Measurements from ENCODE around the gene MSX1. TPM values are rescaled to one million over a fixed set of nuclear protein-coding genes. Genes with fewer than 3 reads are reported as not detected.

The MSX1 gene
- total and polyA plus RNA-seq, 2 experiments from 2014 or later: 0.61 TPM; not detected in 1

- Histone ChIP-seq H3K27me3 (ENCODE audit: insufficient read depth) (no peaks in the 10 kb centered on the region), H3K27ac (ENCODE audit: low read depth) (no peak overlapping the region), H3F3A (replicated peaks; ENCODE audit: low read depth) (no peaks in the 10 kb centered on the region), H3K79me2 (replicated peaks; ENCODE audit: insufficient read depth) (no peaks in the 10 kb centered on the region), H3K4me3 (no peak overlapping the region), H3K4me2 (no peak overlapping the region), H3K9me2 (ENCODE audit: insufficient read depth) (peaks cover 3% of the 10 kb centered on the region; the same call in 1 of the 2 replicates), H3K36me3 (ENCODE audit: insufficient read depth) (no peaks in the 10 kb centered on the region), H4K20me1 (replicated peaks; ENCODE audit: insufficient read depth) (no peaks in the 10 kb centered on the region; the same call in 1 of the 2 replicates), H3K4me1 (ENCODE audit: insufficient read depth) (no peaks in the 10 kb centered on the region), H2AFZ (no peak overlapping the region)
- H3K36me3 Mint-ChIP-seq (ENCODE audit: low read depth): no peaks in the 10 kb centered on the region
- peaks cover 5% of the 10 kb centered on the region for H3K4me1 Mint-ChIP-seq
- H3K27me3 Mint-ChIP-seq (ENCODE audit: insufficient read depth, low read depth, poor library complexity): peaks cover 4% of the 10 kb centered on the region
- H3K4me3 Mint-ChIP-seq: no peak overlapping the region
- TF ChIP-seq ZNF114 (CRISPR knock-in tag; IDR thresholded peaks at IDR 0.05): no peak
- no peak for TF ChIP-seq CTCF (conservative IDR thresholded peaks at IDR 0.05; ENCODE audit: low read depth in 2 of 2)
- no peak for TF ChIP-seq JUNB (IDR thresholded peaks at IDR 0.05; ENCODE audit: unreplicated experiment)
- H3K27ac Mint-ChIP-seq: no peak overlapping the region
- H3K9me3 Mint-ChIP-seq: no peaks in the 10 kb centered on the region; the same call in 1 of the 3 replicates
- ATAC-seq (no peak), DNase-seq (ENCODE audit: low spot score) (no peak)
Measured at GRCh38 chr4:4812145-4812794, 47.2 kb upstream of the MSX1 start.

GRCh38 chr4:4818415-4819212, 40.9 kb upstream of the MSX1 start:
- H3K79me2 ChIP-seq (replicated peaks; ENCODE audit: insufficient read depth): no peaks in the 10 kb centered on the region
- Mint-ChIP-seq H3K9me3 (peaks cover 14% of the 10 kb centered on the region), H3K27ac (no peak overlapping the region), H3K36me3 (ENCODE audit: low read depth) (peaks cover 7% of the 10 kb centered on the region; the same call in 2 of the 3 replicates), H3K4me3 (no peak overlapping the region), H3K4me1 (no peaks in the 10 kb centered on the region), H3K27me3 (ENCODE audit: insufficient read depth, low read depth, poor library complexity) (peaks cover 3% of the 10 kb centered on the region)
- peak; percentile 35; the same call in 1 of the 3 replicates for ATAC-seq
- no peak overlapping the region for H3K4me3 ChIP-seq
- no peak overlapping the region for H3K4me2 ChIP-seq
- no peaks in the 10 kb centered on the region for H3F3A ChIP-seq (replicated peaks; ENCODE audit: low read depth)
- no peaks in the 10 kb centered on the region for H3K4me1 ChIP-seq (ENCODE audit: insufficient read depth)
- no peaks in the 10 kb centered on the region; the same call in 1 of the 2 replicates for H4K20me1 ChIP-seq (replicated peaks; ENCODE audit: insufficient read depth)
- no peak overlapping the region for H3K27ac ChIP-seq (ENCODE audit: low read depth)
- TF ChIP-seq JUNB (IDR thresholded peaks at IDR 0.05; ENCODE audit: unreplicated experiment) (no peak), CTCF (conservative IDR thresholded peaks at IDR 0.05; ENCODE audit: low read depth in 2 of 2) (peak in 1 of 2 experiments; percentile 46; a peak in 3 of 4 replicates)
- no peaks in the 10 kb centered on the region for H3K9me2 ChIP-seq (ENCODE audit: insufficient read depth)
- peak; percentile 29 for DNase-seq (ENCODE audit: low spot score)
- no peaks in the 10 kb centered on the region for H3K27me3 ChIP-seq (ENCODE audit: insufficient read depth)
- H2AFZ ChIP-seq: no peak overlapping the region
- H3K36me3 ChIP-seq (ENCODE audit: insufficient read depth): no peaks in the 10 kb centered on the region

Measured in GM23338 (cell line).